ENCODE data around the gene CLK1. TPM values are rescaled to one million over a fixed set of nuclear protein-coding genes. Genes with fewer than 3 reads are reported as not detected.

Gene CLK1
- total and polyA plus RNA-seq, 2 donors (not counting 3 experiments of a cell fraction or from before 2014, with no cell fraction given): 61.4 to 92.4 TPM

- no peak overlapping the region for H3K4me3 ChIP-seq (replicated peaks in 1 of 3; ENCODE audit: insufficient read depth in 1 of 3, low read depth in 1 of 3, low read length in 3 of 3)
- CTCF ChIA-PET: interaction anchor here (0.8 to 3.1 kb wide), 5 partner anchors 13 to 96 kb away, joined by 3 to 16 read pairs (median 7); no protein-coding TSS in a partner anchor
These were observed 54.8 kb downstream of the CLK1 start for GRCh38 chr2:200809506-200810251.

More at GRCh38 chr2:200809506-200810251, 54.8 kb downstream of the CLK1 start:
- TF ChIP-seq EZH2 (IDR thresholded peaks at IDR 0.05; ENCODE audit: borderline replicate concordance, low read depth, low read length, severe bottlenecking) (no peak), FOS (IDR thresholded peaks at IDR 0.05; ENCODE audit: borderline replicate concordance, insufficient read depth, low read length) (no peak), CTCF (IDR thresholded peaks at IDR 0.05; ENCODE audit: extremely low read depth in 1 of 2, insufficient read depth in 1 of 2, low read depth in 1 of 2, low read length in 2 of 2) (no peak), MYC (IDR thresholded peaks at IDR 0.05; ENCODE audit: low read depth, low read length) (no peak)
- TF ChIP-seq, protein P1, sequence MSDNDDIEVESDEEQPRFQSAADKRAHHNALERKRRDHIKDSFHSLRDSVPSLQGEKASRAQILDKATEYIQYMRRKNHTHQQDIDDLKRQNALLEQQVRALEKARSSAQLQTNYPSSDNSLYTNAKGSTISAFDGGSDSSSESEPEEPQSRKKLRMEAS (IDR thresholded peaks at IDR 0.05; ENCODE audit: insufficient read depth, insufficient read length): no peak
- Histone ChIP-seq H3K27me3 (ENCODE audit: control insufficient read depth in 2 of 2, insufficient read depth in 2 of 2, low read length in 2 of 2) (no peaks in the 10 kb centered on the region), H3K9ac (replicated peaks; ENCODE audit: extremely low read depth, insufficient read depth, low read length) (no peak overlapping the region), H3K9me1 (replicated peaks; ENCODE audit: control insufficient read depth, extremely low read depth, insufficient read depth, low read length) (no peaks in the 10 kb centered on the region), H3K79me2 (ENCODE audit: control insufficient read depth, insufficient read depth, low read length) (peaks cover 30% of the 10 kb centered on the region), H3K4me1 (ENCODE audit: control insufficient read depth, extremely low read depth, insufficient read depth, low read length) (peaks cover 34% of the 10 kb centered on the region), H3K9me3 (replicated peaks; ENCODE audit: control insufficient read depth, insufficient read depth, low read length) (no peaks in the 10 kb centered on the region), H3K27ac (ENCODE audit: insufficient read depth, low read depth, low read length) (peak overlapping the region; percentile 77), H2AFZ (ENCODE audit: low read depth, low read length) (peak overlapping the region; percentile 11), H4K20me1 (replicated peaks; ENCODE audit: control insufficient read depth, extremely low read depth, insufficient read depth, low read length) (peaks cover 3% of the 10 kb centered on the region), H3K36me3 (ENCODE audit: control insufficient read depth in 2 of 2, extremely low read depth in 1 of 2, insufficient read depth in 2 of 2, low read length in 2 of 2) (peaks cover 6 to 10% of the 10 kb centered on the region in 2 experiments), H3K4me2 (ENCODE audit: insufficient read depth, low read length) (peak overlapping the region; percentile 93)
- BruUV-seq (replicated peaks): no TSS peak
- dilution Hi-C loops (cut with MboI; ENCODE audit: extremely low pct_ligation_motif_present, low sequenced_read_pairs) (no loop called here), intact Hi-C loops (cut with micrococcal nuclease) (loop anchor here (5.0 kb wide), 1 partner anchor 827 kb away; no protein-coding TSS in a partner anchor)
- no peak for DNase-seq (ENCODE audit: low read depth, low spot score)
- no peak for FAIRE-seq
- POLR2A ChIA-PET: no interaction called here

Small RNA genes within 50 kb of the gene (small RNA-seq; reads per million reads assigned to genes)
- gene RF00019 (ENCODE audit: insufficient read depth, insufficient read length, low read depth, low replicate concordance): not detected
- not detected for gene RNA5SP115 (ENCODE audit: insufficient read depth, insufficient read length, low read depth, low replicate concordance)
- gene RNU6-312P (ENCODE audit: insufficient read depth, insufficient read length, low read depth, low replicate concordance): not detected
- gene RNU6-31P (ENCODE audit: insufficient read depth, insufficient read length, low read depth, low replicate concordance): not detected
- not detected for gene RNU6-762P (ENCODE audit: insufficient read depth, insufficient read length, low read depth, low replicate concordance)

Other genes with a start within 250 kb of the CLK1 start
- 347 and 353 TPM in 2 replicates for gene BZW1, start 52.7 kb downstream of the CLK1 start, total RNA-seq
- gene BZW1, start 52.7 kb downstream of the CLK1 start, polyA plus RNA-seq: 130 and 174 TPM in 2 replicates
- gene PPIL3, start 24.4 kb upstream of the CLK1 start, total RNA-seq: 25.0 and 28.7 TPM in 2 replicates
- 22.1 and 27.1 TPM in 2 replicates for gene PPIL3, start 24.4 kb upstream of the CLK1 start, polyA plus RNA-seq
- gene NIF3L1, start 24.7 kb upstream of the CLK1 start, total RNA-seq: 14.9 and 16.3 TPM in 2 replicates
- gene NIF3L1, start 24.7 kb upstream of the CLK1 start, polyA plus RNA-seq: 31.9 and 37.5 TPM in 2 replicates
- gene ORC2, start 99.0 kb upstream of the CLK1 start, total RNA-seq: 34.0 and 45.4 TPM in 2 replicates
- gene ORC2, start 99.0 kb upstream of the CLK1 start, polyA plus RNA-seq: 2.8 and 4.2 TPM in 2 replicates
- 20.3 and 21.2 TPM in 2 replicates for gene HYCC2, start 207.0 kb upstream of the CLK1 start, total RNA-seq
- 2.4 and 3.0 TPM in 2 replicates for gene HYCC2, start 207.0 kb upstream of the CLK1 start, polyA plus RNA-seq
- 96.7 and 101 TPM in 2 replicates for gene NDUFB3, start 207.3 kb upstream of the CLK1 start, total RNA-seq
- gene NDUFB3, start 207.3 kb upstream of the CLK1 start, polyA plus RNA-seq: 41.8 and 65.6 TPM in 2 replicates

All from endothelial cell of umbilical vein (primary cell).